ENCODE measurements around the gene ITPKB.
"Not testable (repeated sequence)": the region's sequence is repeated elsewhere in the genome, so short reads cannot be mapped to it uniquely, and the experiment has no call there.

ITPKB gene

DNA sequence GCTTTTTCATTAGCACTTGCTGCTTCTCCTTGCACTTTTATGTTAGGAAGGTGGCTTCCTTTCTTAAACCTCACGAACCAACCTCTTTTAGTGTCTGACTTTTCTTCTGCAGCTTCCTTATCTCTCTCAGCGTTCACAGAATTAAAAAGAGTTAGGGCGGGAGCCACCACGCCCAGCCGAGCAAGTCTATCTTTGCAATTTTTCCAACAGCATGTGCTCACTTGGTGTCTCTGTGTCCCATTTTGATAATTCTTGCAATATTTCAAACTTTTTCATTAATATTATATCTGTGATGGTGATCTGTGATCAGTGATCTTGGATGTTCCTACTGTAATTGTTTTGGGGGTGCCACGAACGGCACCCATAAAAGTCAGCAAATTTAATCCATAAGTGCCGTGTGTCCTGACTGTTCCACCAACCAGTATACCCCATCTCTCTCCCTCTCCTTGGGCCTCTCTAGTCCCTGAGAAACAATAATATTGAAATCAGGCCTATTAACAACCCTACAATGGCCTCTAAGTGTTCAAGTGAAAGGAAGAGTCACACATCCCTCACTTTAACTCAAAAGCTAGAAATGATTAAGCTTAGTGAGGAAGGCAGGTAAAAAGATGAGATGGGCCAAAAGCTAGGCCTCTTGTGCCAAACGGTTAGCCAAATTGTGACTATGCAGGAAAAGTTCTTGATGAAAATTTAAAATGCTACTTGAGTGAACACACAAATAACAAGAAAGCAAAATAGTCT is 15.9 kb upstream of the ITPKB start:
- DNase-seq, result no peak

DNA sequence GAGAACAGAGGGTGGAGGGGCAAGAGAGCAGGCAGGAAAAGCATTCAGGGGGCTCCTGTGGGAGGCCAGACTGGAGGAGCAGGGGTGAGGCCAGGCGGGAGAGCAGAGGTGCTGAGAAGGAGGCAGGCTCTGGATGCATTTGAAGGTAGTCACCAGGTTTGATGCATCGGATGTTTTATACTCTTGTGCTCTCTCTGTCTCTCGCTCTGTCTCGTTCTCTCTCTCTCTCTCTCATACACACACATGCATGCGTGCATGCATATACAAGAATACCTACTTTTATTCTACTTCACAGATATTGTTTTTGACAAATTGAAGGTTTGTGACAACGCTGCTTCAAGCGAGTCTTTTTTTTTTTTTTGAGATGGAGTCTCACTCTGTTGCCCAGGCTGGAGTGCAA is 15.0 kb upstream of the ITPKB start:
- no peak for DNase-seq

DNA sequence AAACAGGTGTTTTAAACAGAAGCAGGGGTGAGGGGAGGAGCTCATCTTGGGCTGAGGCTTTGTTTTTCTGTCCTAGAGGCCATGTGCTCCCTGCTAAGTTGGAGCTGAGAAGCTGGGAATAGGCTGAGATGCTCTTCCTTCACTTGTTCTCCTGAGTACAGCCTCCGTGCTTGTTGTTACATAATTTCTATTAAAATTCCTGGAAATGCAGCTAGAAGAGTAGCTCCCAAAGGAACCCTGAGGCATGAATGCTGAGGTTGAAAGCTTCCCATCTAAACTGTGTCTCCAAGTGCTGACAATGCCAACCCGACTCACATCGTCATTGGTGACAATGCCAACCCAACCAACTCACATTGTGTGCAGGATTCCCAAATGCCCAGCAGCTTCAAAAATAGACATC is 12.6 kb upstream of the ITPKB start:
- no peak for DNase-seq

DNA sequence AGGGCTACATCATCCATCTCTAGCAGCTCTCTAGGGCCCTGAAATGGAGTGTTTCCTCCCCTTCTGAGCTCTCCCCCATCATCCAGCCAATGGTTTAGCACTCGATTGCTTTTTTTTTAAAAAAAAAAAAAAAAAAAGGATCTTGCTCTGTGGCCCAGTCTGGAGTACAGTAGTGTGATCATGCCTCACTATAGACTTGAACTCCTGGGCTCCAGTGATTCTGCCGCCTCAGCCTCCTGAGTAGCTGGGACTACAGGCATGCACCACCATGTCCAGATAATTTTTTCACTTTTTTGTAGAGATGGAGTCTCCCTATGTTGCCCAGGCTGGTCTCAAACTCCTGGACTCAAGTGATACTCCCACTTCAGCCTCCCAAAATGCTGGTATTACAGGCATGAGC is 12.1 kb upstream of the ITPKB start:
- no peak for DNase-seq

DNA sequence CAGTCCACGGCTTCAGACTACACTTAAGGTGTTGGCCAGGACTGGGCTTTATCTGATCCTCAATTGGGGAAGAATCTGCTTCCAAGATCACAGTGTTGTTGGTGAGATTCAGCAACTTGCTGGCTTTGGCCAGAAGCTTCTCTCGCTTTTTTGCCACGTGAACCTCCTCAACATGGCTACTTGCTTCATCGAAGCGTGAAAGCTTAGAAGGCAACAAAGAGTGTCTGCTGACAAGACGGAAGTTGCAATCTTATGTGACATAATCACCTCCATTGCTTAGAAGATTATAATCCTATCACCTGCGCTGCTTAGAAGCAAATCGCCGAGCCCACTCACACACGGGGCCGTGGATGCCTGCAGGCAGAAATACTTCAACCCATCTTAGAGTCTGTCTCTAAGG is 10.4 kb upstream of the ITPKB start:
- no peak for DNase-seq

DNA sequence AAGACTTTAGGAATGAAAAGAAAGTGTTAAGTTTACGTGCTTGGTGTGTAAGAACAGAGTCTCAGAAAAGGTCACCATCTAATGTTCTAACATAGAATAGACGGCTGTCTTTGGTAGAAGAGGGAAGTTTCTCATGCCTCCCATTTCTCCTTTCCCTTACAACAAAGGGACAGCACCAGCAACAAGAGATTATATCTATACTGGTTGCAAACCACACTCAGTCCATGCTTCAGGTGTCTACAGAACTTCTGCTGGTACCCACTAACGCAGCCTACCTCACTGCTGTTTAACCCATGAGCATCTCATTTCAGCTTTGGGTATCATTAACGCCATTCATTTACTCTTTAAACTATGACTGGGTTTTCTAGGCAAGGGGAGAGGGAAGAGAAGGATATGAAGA is 9.2 kb upstream of the ITPKB start:
- no peak for DNase-seq

DNA sequence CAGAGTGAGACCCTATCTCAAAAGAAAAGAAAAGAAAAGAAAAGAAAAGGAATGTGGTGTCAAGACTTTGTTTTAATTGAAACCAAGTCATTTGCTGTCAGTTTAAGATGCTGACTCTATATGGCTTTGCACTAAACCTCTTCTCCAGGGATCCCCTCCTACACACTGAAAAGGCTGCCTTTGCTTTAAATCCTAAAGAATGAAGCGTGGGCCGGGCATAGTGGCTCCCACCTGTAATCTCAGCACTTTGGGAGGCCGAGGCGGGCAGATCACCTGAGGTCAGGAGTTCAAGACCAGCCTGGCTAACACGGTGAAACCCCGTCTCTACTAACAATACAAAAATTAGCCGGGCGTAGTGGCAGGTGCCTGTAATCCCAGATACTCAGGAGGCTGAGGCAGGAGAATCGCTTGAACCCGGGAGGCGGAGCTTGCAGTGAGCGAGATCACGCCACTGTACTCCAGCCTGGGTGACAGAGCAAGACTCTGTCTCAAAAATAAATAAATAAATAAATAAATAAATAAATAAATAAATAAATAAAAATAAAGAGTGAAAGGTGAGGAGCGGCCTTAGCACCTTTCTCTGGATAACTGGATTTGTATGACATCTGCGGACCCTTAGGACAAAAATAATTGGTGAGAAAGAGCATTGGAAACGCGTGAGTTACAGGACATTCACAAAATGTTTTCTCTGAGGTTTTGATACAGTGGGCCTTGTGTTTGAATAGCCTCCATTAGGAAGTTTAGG is 8.6 kb upstream of the ITPKB start:
- DNase-seq, result not testable (repeated sequence)

DNA sequence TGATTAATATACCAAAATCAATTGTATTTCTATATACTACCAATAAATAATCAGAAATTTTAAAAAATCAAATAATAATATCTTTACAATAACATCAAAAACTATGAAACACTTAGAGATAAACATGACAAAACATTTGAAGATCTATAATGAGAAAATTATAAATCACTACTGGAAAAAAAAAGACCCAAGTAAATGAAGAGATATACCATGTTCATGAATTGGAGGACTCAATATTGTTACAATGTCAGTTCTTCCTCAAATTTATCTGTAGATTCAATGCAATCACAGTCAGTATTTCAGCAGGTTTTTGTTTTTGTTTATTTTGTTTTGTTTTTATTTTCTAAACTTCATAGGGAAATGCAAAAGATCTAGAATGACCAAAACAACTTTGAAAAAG is 4.2 kb upstream of the ITPKB start:
- DNase-seq, result no peak

DNA sequence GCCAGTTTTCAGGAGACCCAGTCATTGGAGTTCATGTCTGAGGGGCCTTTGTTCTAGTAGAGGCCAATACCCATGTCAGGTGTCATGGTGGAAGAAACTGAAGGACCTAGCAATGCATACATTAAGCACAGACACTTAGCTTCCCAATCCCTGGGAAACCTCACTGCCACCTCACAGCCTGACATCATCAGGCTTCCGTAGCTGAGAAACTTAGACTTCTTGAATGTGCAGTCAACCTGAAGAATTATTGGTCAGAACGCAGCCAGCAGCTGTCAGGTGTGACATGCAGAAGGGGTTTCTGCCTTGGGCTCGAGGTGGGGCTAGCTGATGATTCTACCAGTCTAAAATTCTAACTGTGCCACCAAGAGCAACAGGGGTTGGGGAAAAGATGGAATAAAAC is 1.9 kb upstream of the ITPKB start:
- DNase-seq, result no peak

DNA sequence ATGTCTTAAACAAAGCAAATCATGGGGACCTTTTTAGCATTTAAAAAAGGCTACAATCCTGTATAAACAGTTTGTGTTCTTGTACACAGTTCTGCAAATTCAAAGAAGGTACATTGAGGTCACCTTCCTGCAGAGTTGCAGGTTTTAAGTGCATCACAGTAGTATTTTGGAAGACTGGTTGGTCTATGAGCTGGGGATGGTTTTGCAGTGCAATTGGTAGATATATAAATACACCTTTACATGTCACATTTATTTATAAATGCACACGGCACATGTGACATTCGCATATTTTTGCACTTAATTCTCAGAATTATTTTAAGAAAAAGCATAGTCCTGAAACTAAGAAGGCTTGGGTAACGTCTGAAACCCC is 599 bp upstream of the ITPKB start:
- no peak for DNase-seq

DNA sequence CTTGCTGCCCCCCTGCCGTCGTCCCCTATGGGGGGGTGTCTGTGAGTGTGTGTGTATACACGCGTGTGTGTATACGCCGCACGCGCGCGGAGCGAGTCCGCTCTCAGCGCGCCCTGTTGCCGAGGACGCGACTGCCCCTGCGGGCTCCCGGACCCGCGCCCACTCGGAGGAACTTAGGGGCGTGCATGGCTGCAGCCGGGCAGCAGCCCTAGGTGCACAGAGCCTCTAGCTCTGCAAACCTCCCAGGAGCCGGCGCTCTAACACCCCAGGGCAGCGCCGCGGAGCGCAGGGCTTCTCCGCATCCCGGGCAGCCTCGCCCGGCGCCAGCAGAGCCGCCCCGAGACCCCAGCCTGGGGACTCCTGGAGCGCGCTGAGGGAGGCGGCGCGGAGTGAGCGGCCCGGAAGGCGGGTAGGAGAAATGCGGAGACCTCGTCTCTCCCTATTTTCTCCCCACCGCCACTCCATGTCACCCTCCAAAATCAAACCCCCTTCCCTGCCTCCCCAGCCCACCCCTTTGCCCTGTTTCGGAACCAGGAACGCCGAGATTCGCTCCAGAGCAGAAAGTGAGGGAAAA is 574 bp downstream of the ITPKB start:
- peak in 1 of 2 donors; percentile 39 for DNase-seq

DNA sequence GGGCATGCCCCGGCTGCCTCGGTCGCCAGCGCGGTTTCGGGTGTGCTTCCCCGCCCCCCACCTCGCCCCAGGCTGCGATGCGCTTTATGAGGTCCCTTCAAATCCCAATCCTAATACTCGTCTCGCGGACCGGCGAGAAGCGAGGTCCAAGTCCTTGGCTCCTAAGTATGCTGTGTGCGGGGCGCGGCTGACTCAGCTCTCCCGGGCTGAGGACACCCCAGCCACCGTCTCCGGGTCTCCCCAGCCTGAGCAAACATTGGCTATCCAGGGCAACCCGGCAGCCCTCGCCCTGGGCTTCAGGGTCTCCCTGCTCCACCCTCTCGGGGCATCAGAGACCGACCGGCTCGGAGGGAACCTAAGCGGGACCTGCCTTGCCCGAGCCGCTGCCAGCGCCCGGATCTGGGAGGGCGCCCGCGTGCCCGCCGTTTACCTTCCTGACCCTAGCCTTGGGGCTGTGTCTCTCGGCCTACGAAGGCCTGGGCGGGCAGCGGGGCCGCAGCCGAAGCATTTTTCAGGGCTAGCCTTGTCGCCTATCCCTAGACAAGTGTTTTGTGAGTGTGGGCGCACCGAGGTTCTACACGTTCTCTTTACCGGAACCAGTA is 1.2 kb downstream of the ITPKB start:
- peak; percentile 44 to 49 for DNase-seq

DNA sequence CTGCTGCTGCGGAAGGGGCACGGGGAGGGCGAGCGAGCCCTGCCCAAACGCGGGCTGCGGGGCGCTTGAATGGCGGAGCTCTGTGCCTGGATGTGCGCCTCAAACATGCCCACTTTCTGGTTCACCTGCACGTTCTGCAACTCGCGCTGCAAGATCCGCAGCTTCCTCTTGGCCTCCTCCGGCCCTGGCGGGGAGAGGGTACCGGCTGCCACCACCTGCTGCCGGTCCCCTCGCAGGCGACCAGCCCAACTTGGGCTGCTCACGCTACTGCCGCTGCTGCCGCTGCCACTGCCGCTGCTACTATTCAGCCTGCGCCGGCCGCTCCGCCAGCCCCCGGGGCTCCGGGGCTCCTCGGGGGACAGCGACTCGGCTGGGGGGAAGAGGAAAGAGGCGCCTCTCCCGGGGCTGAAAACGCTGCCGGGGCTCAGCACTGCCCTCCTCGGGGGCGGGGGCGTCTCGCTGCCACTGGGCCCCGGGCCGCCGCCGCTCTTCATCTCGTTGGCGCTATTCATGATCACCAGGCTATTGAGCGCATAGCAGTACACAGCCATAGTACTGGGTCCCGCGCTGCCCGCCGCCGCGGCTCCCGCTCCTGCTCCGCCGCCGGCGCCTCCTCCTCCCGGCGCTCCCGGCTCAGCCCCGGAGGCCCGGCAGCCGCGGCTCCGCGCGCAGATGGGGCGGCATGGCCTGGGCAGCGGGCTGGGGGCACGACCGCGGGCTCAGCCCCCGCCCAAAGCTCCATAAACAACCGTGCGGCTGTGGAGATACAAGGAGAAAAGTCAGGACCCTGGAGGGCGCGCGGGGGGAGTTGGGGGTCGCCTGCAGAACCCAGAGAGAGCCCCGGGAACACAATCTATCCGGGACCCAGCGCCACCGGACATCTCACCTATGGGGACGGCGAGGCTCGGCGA is 1.9 kb downstream of the ITPKB start:
- peak in 1 of 2 donors; percentile 50 for DNase-seq

DNA sequence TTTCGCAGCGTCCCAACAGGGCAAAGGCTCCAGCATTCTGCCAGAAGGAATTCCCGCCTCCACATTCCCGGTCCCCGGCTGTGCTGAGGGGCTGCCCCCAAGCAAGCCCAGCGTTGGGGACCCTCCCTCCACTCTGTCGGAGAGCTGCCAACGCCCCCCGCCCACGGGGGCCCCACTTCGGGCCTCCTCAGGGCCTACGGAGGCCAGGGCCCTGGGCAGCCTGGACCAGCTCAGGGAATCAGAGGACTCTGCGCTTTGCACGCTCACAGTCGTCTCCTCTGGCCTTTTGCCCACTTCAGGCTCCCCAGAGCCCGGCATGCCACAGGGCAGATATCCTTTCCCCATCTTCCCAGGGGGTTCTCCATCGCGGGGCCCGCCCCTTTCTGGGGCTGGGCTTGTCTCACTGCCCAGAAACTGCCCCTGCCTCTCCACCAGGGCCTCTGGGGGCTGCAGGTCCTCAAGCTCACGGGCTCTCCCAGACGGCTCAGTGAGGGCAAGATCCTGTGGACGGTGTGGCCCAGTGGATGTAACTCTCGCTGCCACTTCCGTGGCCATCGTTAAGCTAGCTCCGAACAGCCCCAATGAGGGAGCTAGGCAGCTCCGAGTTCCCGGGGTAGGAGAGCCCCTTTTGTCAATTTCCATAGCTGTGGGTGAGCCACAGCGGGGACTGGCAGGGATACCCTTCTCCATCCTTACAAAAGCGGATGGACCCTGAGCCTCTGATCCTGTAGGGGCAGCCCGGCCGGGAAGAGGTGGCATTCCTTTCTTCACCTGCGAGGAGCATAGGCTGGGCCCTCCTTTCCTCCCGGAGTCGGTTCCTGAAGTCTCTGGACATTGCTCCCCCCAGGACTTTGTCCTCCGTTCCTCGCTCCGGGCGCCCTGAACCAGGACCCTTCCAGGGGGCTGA is 2.8 kb downstream of the ITPKB start:
- DNase-seq, result no peak

DNA sequence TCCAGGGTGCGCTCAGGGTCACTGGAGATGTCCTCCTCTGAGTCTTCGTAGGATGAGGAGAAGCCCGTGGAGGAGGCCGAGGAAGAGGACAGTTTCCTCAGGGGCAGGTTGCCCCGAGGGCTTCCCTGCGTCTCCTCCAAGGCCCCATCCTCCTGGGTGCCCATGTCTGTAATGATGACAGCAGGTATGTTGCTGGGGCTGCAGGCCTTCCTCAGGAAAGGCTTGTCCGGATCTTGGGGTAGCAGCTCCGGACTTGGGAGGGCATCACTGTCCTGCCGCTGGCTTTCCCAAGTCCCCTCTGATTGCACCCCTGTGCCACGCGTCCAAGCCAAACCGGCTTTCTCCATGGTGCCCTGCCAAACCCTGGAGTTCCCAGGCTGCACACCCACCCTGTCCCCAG is 3.5 kb downstream of the ITPKB start:
- DNase-seq, result no peak

DNA sequence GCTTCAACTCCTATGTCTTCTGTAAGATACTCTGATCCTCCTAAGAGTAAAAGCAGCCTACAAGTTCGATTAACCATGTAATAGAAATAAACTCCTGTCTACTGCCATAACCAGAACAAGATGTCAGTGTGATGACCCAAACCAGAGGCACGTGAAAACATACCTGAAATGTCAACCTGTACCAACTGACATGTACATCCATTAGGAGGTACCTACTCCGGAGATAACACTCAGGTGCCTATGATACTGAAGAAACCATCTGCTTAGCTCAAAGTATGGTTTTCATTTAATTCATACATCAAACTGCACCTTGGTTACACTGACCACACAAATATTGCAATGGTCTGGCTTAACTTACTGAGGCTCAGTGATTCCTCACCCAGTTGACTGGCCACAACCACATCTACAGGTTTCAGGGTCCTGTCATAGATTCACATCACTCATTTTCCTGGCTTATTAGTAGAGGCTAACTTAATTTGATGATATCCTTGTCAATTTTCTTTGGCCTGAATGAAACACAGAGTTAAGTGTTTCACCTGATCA is 4.4 kb downstream of the ITPKB start:
- no peak for DNase-seq

DNA sequence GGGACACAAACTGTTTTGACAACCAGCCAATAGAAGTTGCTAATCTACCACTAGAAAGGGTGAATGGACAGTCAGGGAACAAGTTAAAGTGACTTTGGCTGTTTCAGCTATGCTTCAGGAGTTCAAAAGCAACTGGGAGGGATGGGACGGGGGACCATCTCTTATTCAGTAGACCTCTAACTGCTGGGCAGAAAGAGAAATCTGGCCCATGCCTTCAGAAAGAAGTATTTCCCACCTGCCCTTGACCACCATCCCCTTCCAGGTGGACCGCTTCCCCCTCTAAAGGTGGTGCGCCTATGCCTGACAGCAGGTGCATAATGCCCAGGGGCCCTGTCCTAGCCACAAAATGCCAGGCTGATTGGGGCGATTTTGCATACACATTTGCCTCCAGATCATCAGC is 5.2 kb downstream of the ITPKB start:
- no peak for DNase-seq

DNA sequence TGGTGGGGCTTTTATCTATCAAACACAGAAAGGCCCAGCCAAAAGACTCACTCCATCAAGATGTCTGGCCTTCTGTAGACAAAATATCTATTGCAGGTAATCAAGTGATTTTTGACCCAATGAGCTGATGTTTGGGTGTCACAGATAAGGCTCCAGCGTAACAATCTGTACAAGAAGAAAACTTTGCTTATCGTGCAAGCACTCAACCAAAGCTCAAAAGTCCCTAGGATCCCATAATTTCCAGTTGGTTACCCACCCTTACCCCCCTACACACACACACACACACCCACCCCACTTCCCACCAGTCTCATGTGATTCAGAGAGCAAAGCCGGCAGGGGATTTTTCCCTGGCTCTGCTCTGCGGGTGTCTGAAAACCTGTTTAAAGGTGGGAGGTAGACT is 5.8 kb downstream of the ITPKB start:
- peak in 1 of 2 donors; percentile 53 for DNase-seq

DNA sequence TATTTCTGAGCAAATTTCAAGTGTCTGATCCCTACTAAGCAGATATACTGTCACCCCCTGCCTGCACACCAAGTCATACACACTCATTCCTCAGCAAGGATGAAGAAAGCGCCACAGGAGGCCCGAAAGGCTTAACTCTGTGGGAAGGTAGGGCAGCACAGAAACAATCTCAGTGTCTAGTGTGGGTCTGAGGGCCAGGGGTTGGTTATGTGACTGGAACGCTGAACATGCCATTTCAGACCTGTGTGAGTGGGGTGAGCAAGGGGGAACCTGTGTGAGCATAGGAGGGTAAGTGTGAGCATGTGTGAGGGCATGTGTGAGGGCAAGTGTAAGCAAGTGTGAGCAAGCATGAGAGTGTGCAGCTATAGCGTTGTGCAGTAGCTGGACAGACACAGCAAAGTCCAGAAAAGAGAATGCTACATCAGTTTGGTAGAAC is 6.2 kb downstream of the ITPKB start:
- no peak for DNase-seq

DNA sequence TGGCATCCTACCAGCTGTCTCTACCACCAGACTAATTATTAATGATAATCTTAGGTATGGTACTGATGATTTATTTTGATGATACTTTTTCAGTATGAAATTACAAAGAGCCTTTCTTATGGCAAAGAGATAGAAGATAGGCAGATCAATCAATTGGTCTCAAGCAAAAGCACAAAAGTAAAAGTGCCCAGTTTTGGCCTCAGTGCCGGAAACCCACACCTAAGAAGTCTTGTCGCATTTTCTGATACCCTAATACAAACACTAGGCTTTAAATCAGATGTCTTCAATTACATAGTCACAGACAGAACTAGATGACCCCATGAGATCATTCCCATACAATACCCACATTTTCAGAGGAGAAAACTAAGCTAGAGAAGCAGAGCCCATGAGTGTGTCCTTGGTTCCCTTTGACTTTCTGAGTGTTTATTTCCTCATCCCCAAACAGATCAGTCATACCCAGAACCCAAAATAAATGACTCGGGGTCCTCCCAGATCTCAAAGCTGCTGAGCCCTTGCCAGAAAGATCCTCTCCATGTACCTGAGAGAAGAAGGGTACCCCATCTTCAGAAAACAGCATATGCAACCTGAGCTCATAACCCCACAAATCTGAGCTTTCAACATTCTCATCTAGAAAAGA is 7.7 kb downstream of the ITPKB start:
- no peak for DNase-seq

DNA sequence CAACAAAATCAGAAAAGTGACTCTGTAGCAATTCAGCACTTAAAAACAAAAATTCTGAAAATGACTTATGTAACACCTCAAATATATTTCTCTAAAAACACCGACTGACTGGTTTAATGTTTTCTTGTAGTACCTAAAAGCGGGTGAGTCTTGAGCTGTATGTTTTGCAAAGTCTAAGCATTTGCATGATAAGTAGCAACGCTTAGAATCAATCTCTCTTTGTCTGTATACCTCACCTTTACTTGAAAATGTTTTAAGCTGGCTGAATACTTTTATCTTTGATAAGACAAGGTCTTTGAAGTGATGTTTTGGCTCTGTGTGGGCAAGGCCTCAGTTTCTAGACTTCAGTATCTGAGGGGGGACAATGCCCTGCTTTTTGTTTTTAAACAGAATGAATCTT is 8.2 kb downstream of the ITPKB start:
- DNase-seq, result no peak

Data from activated CD4-positive, alpha-beta T cell treated with anti-CD3 and anti-CD28 coated beads for 4 hours (primary cell).